NCI-H510A (cell line): ENCODE data around the gene CORT.
A peak's percentile ranks its signal among the peaks of the same experiment; 100 is the strongest.

ENCODE experiments used
- DNase-seq: peaks from one replicate; lab custom pipeline; 2025; lab: John Stamatoyannopoulos, UW

CORT gene

DNA sequence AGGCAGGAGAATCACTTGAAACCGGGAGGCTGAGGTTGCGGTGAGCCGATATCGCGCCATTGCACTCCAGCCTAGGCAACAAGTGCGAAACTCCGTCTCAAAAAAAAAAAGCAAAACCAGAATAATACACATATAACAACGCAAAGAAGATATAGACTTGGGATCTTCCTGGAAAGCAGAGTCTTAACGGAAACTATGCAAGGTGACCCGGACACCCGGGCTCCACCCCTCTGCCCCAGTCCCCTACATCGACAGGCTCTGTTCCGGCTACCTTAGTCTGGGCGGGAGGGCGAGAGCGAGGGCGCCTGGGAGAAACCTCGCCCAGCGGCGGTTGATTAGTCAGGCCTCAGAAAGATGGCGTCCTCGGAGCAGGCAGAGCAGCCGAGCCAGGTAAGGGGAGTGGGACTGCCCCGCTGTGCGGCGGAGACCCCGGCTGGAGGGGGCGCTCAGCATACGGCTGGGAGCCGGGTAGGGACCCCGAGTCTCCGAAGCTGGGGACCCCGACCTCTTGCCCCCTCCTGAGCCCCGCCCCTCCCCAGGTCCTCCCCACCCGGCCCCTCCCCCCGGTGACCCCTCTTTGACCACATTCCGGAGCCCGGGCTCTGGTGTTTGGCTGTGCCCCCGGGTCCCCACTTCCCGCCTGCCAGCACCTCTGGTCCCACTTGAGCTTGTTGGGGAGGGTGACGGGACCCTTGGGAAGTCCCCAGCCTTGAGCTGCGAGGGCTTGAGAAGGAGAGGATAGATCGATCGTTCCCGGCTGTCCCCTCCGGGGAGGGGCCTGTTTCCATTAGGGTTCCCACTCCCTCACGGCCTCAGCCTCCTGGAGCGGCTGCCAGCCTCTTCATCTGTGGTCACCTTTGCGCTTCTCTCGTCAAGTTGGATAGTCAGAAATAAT lies 25.0 kb downstream of the CORT start, which contains the start of gene PEX14:
Gene PEX14 (plus strand): TSS at position 338 of the 895 bp plus-strand sequence. CDS start 17 bp downstream, at position 355.
- peak; percentile 99 for DNase-seq

DNA sequence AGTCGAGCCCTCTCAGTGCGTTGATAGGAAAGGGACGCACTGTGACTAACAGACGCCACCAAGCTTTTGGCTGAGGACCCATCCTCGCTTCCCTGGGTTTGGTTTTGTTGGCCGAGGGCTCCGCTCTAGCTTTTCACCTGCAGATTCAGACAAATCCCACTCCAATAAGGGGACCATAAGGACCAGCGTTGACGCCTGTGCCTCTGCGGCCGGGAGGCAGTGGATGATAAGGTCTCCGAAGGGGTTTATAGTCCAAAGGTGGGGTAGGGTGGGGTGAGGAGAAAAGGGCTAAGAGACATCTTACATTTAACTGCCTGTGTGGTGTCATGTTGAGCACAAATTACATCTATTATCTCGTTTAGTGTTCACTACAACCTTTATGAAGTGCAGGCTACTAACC lies 25.7 kb downstream of the CORT start:
- DNase-seq: no peak

DNA sequence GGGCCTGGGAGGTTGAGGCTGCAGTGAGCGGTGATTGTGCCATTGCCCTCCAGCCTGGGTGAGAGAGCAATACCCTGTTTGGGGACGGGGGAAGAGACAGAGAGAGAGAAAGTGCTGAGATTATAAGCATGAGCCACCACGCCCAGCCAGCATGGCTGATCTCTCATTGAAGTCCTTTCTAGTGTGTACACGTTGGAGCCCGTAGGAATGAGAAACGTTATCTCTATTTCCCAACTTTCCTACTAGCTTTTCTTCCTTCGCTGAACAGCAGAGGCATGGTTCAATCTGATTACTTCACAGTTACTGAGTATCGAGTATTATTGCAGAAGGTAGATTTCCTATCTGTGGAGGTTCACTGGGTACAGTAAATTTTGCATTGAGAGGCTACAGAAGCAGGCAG lies 29.5 kb downstream of the CORT start:
- DNase-seq: no peak

DNA sequence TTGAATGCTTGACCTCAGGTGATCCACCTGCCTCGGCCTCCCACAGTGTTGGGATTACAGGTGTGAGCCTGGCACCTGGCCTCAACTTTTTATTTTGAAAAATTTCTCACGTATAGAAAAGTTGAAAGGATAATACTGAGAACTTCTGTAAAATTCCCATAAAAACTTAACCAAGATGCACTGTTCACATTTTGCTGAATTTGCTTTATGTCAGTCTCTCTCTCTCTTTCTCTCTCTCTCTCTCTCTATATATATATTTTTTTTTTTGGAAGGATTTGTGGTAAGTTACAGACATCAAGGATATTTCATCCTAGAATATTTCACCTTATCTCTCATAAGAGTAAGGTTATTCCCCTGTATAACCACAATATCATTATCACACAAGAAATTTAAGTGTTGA lies 30.8 kb downstream of the CORT start:
- no peak for DNase-seq

DNA sequence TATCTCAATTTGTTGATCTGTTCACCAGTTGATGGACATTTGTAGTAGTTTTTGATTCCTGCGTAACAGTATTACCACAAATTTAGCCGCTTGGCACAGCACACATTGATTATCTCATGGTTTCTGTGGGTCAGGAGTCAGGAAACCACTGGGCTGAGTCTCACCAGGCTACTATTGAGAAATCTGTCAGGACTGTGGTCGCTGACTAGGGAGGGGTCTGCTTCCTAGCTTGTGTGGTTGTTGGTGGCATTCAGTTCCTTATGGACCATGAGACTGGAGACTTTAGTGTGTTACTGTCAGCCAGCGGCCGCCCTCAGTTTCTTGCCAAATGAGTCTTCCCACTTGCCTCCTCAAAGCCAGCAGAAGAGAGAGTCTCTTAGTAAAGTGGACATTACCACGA lies 34.7 kb downstream of the CORT start:
- DNase-seq: no peak

DNA sequence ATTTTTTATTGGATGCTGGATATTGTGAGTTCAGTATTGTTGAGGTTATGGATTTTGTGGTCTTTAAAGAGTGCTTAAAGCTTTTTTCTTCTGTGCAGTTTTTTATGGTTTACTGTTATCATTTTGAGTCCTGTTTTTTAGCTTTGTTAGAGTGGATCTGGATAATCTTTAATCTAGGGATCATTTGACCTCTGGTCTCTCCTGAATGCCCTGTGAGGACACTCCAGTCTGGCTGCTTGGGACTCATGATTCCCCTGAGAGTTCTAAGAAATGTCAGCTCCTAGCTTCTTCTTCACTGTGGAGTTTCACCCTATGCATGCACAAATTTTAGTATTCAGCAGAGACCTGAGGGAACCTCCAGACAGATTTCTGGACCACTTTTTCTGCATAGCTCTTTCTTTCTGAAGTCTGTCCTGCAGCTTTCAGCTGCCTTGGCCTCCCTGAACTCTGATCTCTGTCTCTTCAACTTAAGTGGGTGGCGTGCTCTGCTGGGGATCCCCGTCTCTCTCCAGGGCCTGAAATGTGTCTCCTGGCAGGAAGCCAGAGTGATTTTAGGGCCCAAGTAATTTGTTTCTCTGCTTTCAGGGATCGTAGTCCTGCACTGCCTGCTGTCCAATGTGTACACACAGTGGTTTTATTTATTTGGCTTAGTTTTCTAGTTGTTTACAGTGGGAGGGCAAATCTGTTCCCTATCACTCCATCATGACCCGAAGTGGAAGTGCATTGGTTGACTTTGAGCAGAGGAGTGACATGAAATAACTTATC lies 39.6 kb downstream of the CORT start:
- no peak for DNase-seq

DNA sequence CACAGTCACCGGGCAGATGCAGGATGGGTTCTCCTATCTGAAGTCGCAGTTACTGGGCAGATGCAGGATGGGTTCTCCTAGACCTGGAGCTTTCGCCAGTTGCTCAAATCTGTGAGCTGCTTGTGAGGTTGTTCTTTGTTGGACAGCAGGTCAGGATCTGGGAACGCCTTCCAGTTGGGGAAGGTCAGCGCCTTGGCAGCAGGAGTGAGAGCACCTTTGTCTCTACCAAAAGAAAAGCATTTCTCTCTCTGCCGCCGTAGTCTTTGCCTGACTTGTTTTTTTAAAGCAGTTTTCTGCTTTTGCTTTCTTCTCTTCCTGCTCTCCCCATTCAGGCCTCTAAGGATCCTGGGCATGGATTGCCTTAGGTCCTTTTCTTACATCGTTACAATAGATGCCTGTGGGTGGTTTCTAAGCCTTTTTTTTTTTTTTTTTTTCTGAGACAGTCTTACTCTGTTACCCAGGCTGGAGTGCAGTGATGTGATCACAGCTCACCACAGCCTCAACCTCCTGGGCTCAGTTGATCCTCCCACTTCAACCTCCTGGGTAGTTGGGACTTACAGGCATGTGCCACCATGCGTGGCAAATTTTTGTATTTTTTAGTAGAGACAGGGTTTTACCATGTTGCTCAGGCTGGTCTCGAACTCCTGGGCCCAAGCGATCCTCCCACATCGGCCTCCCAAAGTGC lies 40.6 kb downstream of the CORT start:
- DNase-seq: no peak

DNA sequence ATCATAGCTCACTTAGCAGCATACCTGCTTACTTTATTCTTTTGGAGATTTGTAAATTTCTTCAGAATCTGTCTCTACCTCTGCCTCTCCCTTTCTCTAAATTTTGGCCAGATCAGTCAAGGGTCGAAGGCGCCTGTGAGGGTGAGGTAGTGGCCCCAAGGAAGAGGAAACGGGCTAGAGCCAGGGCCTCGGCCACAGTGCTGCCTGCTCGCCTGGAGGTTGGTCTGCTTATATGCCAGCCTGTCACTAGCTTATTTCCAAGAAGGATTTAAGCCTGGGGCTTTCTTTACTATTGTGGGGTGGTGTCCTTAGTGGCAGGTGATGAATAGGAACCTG lies 44.6 kb downstream of the CORT start:
- DNase-seq: no peak

DNA sequence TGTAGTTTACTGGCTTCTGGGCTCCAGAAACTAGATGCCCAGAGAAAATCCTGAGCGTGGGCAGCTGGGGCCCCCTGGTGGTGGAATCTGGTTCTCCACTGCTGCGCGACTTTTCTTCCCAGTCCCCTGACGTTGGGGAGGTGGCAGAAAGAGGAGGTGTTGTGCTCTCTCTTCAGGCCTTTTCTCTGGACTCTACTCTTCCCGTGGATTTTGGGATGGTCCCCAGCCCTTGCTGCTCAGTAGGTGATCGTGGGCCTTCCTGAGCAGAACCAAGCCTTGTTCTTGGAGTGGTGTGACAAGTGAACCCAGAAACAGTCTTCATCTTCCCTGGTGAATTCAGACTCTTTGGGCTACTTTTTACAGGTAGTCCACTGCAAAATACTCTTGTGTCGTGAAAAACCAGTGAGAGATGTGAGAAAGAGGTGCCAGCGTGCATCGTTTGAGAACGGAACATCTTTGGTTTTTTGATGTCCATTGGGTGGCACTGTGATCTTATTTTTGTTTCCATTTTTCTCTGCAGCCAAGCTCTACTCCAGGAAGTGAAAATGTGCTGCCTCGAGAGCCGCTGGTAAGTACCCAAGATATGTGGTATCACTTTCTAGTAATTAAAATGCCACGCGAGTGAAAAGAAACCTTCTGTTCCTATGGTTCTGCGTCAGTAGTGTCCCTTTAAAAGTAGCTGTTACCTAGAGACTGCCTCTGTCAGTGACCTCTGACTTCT lies 45.1 kb downstream of the CORT start:
- DNase-seq: peak; percentile 75

DNA sequence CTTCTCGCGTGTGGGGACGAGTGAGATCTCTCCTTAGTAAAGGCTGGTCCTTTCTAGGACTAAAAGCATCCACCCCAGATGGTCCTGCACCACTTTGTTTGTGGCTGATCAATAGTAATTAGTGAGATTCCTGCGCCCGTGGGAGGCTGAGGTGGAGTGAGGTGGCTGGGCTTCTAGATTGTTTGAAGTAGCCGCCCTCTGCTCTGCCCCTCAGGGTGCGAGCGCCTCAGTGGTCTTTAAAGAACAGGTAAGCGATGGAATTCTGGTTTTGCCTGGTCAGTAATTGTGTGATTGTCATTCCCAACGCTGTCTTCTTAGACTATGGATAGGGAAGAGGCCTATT lies 45.6 kb downstream of the CORT start:
- no peak for DNase-seq

DNA sequence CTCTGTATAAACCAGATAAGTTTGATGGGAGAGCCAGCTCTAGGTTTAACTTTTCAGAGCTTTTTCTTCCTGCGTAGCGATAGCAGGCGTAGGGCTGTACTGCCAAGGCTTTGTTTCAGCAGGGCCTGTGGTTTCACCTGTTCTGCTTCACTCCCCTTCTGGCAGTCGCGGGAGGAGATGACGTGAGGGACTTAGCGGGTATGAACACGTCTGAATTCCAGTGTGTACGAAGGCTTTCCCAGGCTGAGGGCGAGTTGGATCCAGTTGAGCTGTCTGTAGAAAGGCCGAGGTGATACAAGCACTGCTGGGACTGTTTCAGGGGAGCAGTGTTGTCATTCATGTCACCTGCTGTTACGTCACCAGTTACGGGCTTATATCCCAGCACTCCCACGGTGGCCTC lies 46.1 kb downstream of the CORT start:
- peak; percentile 69 for DNase-seq

DNA sequence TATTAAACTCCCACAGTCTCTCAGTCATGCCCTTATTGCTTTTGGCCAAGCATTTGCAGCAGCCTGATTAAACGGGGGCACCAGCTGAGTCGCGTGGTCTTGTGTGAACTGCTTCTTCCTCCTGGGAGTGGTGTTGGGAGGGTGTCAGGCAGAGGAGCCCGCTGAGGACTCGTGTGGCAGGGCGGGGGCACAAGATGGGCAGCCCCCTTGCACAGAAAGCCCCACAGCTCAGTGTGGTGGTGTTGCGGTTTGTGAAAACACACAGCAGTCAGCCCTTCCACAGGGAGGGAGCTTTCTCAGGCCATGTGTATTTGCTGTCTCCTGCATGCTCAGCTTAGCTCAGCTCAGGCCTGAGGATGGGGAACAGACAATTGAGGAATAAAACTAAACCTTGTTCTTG lies 47.3 kb downstream of the CORT start:
- no peak for DNase-seq

DNA sequence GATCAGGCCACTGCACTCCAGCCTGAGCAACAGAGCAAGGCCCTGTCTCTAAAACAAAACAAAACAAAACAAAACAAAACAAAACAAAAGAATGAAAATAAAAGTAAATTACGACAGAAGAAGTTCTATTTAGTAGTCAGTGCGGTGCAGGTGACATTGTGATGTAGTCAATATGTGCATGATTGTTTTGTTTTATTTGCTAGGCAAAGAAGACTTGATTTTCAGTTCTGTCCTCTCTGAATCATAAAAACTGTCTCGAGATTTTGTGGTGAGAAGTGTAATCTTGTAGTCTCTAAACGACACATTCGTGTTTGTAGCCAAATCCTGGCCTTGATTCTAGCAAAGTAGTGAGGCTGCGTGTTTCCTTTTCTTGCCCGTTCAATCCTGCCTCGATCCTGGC lies 48.4 kb downstream of the CORT start:
- DNase-seq: no peak
